ENCODE data around the gene TTYH2.

DNA sequence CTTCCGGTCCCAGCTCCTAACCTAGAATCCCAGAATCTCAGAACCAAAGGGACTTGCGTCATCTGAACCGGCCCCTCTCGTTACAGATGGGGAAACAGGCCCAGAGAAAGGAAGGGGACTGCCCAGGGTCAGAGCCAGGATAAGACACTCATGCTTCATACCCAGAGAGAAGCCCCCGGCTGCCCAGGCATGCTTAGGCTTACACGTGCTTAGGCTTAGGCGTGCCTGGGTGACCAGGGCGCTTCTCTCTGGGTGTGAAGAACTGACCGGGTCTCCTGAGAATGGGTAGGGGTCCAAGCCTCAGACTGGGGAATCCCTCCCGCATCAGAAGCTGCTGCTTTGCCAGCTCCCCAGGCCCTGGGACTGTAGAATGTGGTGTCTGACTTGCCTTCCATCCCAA is 30.8 kb downstream of the TTYH2 start:
- TF ChIP-seq ELF1 (IDR thresholded peaks at IDR 0.05), result no peak
- TF ChIP-seq EZH2phosphoT487 (IDR thresholded peaks at IDR 0.05; ENCODE audit: borderline replicate concordance, low read depth), result no peak
- TF ChIP-seq NRF1 (IDR thresholded peaks at IDR 0.05; ENCODE audit: low read depth, low read length), result no peak
- no peak for TF ChIP-seq POLR2AphosphoS5 (IDR thresholded peaks at IDR 0.05; ENCODE audit: low read depth, low read length)
- TF ChIP-seq, protein P1, sequence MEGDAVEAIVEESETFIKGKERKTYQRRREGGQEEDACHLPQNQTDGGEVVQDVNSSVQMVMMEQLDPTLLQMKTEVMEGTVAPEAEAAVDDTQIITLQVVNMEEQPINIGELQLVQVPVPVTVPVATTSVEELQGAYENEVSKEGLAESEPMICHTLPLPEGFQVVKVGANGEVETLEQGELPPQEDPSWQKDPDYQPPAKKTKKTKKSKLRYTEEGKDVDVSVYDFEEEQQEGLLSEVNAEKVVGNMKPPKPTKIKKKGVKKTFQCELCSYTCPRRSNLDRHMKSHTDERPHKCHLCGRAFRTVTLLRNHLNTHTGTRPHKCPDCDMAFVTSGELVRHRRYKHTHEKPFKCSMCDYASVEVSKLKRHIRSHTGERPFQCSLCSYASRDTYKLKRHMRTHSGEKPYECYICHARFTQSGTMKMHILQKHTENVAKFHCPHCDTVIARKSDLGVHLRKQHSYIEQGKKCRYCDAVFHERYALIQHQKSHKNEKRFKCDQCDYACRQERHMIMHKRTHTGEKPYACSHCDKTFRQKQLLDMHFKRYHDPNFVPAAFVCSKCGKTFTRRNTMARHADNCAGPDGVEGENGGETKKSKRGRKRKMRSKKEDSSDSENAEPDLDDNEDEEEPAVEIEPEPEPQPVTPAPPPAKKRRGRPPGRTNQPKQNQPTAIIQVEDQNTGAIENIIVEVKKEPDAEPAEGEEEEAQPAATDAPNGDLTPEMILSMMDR (IDR thresholded peaks at IDR 0.05), result no peak
- no peak for TF ChIP-seq TAF1 (IDR thresholded peaks at IDR 0.05; ENCODE audit: borderline replicate concordance, low read depth, low read length)
- no peak for TF ChIP-seq YY1 (IDR thresholded peaks at IDR 0.05; ENCODE audit: low read depth)
- no peak for TF ChIP-seq SIN3A (IDR thresholded peaks at IDR 0.05; ENCODE audit: borderline replicate concordance, low read depth, low read length)

Data from SK-N-SH (cell line).